Naive thymus-derived CD4-positive, alpha-beta T cell (primary cell): ENCODE data around the gene FLCN. TPM values are rescaled to one million over a fixed set of nuclear protein-coding genes. Genes with fewer than 3 reads are reported as not detected.

Experiments
- ATAC-seq: fragments of 150-1000 bp; cut with Tn5 transposase; 2 replicates; pipeline ENCODE4 v1.10.0; 2021; ENCODE audit warnings: mild to moderate bottlenecking, moderate library complexity
- CTCF ChIA-PET: fragments of 350-600 bp; sonication (Branson Sonifier 250); formaldehyde crosslinking; loops from one replicate; lab custom pipeline; 2021; ENCODE audit warnings: antibody characterized with exemption; lab: Charles Lee
- POLR2A ChIA-PET: fragments of 350-600 bp; sonication (Branson Sonifier 250); formaldehyde crosslinking; loops from one replicate; lab custom pipeline; 2021; ENCODE audit warnings: antibody characterized with exemption, inconsistent platforms; lab: Charles Lee
- DNase-seq, 9 donors: peaks; one replicate each; pipeline versions ENCODE4 v3.0.0 to v3.0.0-alpha.2; 2020 to 2022; ENCODE audit warnings: mixed read lengths in 1 of 9
- H3K27ac ChIP-seq: one replicate; pipeline ENCODE4 v1.7.0; 2013; ENCODE audit warnings: mild to moderate bottlenecking, low read depth, low read length, moderate library complexity
- H3K27me3 ChIP-seq, 2 donors: one replicate each; pipeline ENCODE4 v1.7.0; 2013; ENCODE audit warnings: low read length in 2 of 2, mild to moderate bottlenecking in 2 of 2, moderate library complexity in 2 of 2; ENCODE audit not compliant: control insufficient read depth in 2 of 2, insufficient read depth in 2 of 2
- H3K36me3 ChIP-seq, 3 experiments: 1 replicate in 2 of 3; 2 replicates in 1 of 3; pipeline ENCODE4 v1.7.0; 2013; ENCODE audit warnings: low read length in 3 of 3, mild to moderate bottlenecking in 3 of 3, moderate library complexity in 1 of 3; ENCODE audit not compliant: insufficient read depth in 3 of 3, control insufficient read depth in 2 of 3
- H3K4me1 ChIP-seq, 2 donors: one replicate each; pipeline ENCODE4 v1.7.0; 2013; ENCODE audit warnings: low read length in 2 of 2, mild to moderate bottlenecking in 2 of 2, moderate library complexity in 1 of 2; ENCODE audit not compliant: control insufficient read depth in 2 of 2, insufficient read depth in 2 of 2
- H3K4me3 ChIP-seq: 2 replicates; pipeline ENCODE4 v1.7.0; 2013; ENCODE audit warnings: mild to moderate bottlenecking, low read length
- H3K9me3 ChIP-seq, 3 experiments: 1 replicate in 2 of 3; 2 replicates in 1 of 3; pipeline ENCODE4 v1.7.0; 2013; ENCODE audit warnings: low read length in 3 of 3; ENCODE audit not compliant: control insufficient read depth in 2 of 3
- H3K27ac Mint-ChIP-seq, 9 donors: one replicate each; pipeline ENCODE4 v1.8.0; 2020 to 2022; ENCODE audit warnings: mixed read lengths in 9 of 9, mild to moderate bottlenecking in 8 of 9, moderate library complexity in 5 of 9, inconsistent platforms in 2 of 9
- H3K27me3 Mint-ChIP-seq, 5 donors: one replicate each; pipeline ENCODE4 v1.8.0; 2021 to 2022; ENCODE audit warnings: mixed read lengths in 5 of 5, mild to moderate bottlenecking in 1 of 5
- H3K36me3 Mint-ChIP-seq, 5 donors: one replicate each; pipeline ENCODE4 v1.8.0; 2020 to 2022; ENCODE audit warnings: mixed read lengths in 5 of 5, mild to moderate bottlenecking in 3 of 5, inconsistent platforms in 1 of 5
- H3K4me1 Mint-ChIP-seq, 7 donors: one replicate each; pipeline ENCODE4 v1.8.0; 2020 to 2022; ENCODE audit warnings: mixed read lengths in 7 of 7, mild to moderate bottlenecking in 3 of 7, inconsistent platforms in 1 of 7
- H3K4me3 Mint-ChIP-seq, 10 donors: one replicate each; pipeline ENCODE4 v1.8.0; 2020 to 2022; ENCODE audit warnings: mild to moderate bottlenecking in 10 of 10, mixed read lengths in 10 of 10, moderate library complexity in 6 of 10, inconsistent platforms in 2 of 10
- H3K9me3 Mint-ChIP-seq, 11 donors: one replicate each; pipeline ENCODE4 v1.8.0; 2020 to 2022; ENCODE audit warnings: mixed read lengths in 11 of 11, mild to moderate bottlenecking in 4 of 11, inconsistent platforms in 1 of 11, moderate library complexity in 1 of 11
- intact Hi-C, 2 donors: fragments of 100-400 bp; cut with micrococcal nuclease; formaldehyde crosslinking; loops; one replicate each; pipeline ENCODE4 v1.15.1; 2023
- polyA plus RNA-seq, 2 donors: library from polyadenylated mRNA; unstranded; fragments of 300-500 nt; fragmentation: Illumina TruSeq; gene quantifications; one replicate each; pipeline ENCODE4 v1.2.3, GENCODE V29; 2021
- total RNA-seq, 6 experiments: library from RNA in 5 of 6; stranded (reverse) in 5 of 6; gene quantifications; 1 replicate in 5 of 6; 2 replicates in 1 of 6; pipeline ENCODE4 v1.2.3 and lab custom pipeline; 2021 to 2026

FLCN gene
- total and polyA plus RNA-seq, 7 experiments from 2014 or later = 4.7 to 94.7 (median 44.2) TPM

- peak overlapping the region in 5 of 9 donors; percentile 34 to 75 (median 58) for H3K27ac Mint-ChIP-seq
- H3K9me3 Mint-ChIP-seq = peaks cover 0 to 6% (median 0%) of the 10 kb centered on the region in 11 donors
- DNase-seq (no peak), ATAC-seq (no peak)
- Histone ChIP-seq H3K27ac (no peak overlapping the region), H3K4me1 (peaks cover 17 to 30% of the 10 kb centered on the region in 2 donors), H3K36me3 (peaks cover 0 to 13% (median 0%) of the 10 kb centered on the region in 3 experiments), H3K27me3 (no peaks in the 10 kb centered on the region), H3K4me3 (no peak overlapping the region), H3K9me3 (no peaks in the 10 kb centered on the region)
- POLR2A ChIA-PET = interaction anchor here (0.7 to 4.2 kb wide), 3 partner anchors 15 to 33 kb away, joined by 3 to 30 read pairs (median 16); no protein-coding TSS in a partner anchor
- peaks cover 12 to 29% (median 19%) of the 10 kb centered on the region in 7 donors for H3K4me1 Mint-ChIP-seq
- peaks cover 0 to 13% (median 4%) of the 10 kb centered on the region in 5 donors for H3K36me3 Mint-ChIP-seq
- intact Hi-C loops = loop anchor here (5.0 to 10.0 kb wide), 5 partner anchors 53 to 991 kb away; partner anchors contain the start of genes DRC3 (in 1 of the 2), NCOR1 (in 1 of the 2), PIGL (in 1 of the 2) and TOM1L2 (in 1 of the 2)
- CTCF ChIA-PET = interaction anchor here (0.6 to 1.4 kb wide), 2 partner anchors 53 to 66 kb away, joined by 3 to 5 read pairs; no protein-coding TSS in a partner anchor
- peak overlapping the region in 1 of 10 donors; percentile 16 for H3K4me3 Mint-ChIP-seq
- no peaks in the 10 kb centered on the region for H3K27me3 Mint-ChIP-seq
These were observed 29.0 kb downstream of the FLCN start for GRCh38 chr17:17207998-17208397.

GRCh38 chr17:17206913-17207335 is 30.0 kb downstream of the FLCN start:
- Histone ChIP-seq H3K9me3 (no peaks in the 10 kb centered on the region), H3K4me3 (no peak overlapping the region), H3K27me3 (no peaks in the 10 kb centered on the region), H3K27ac (peak overlapping the region; percentile 70), H3K36me3 (peaks cover 0 to 19% (median 0%) of the 10 kb centered on the region in 3 experiments), H3K4me1 (peaks cover 17 to 30% of the 10 kb centered on the region in 2 donors)
- H3K36me3 Mint-ChIP-seq = peaks cover 0 to 19% (median 10%) of the 10 kb centered on the region in 5 donors
- H3K9me3 Mint-ChIP-seq = peaks cover 0 to 6% (median 0%) of the 10 kb centered on the region in 11 donors
- intact Hi-C loops = loop anchor here (1.0 to 10.0 kb wide), 9 partner anchors 25 to 990 kb away; partner anchors contain the start of genes FLCN (in 2 of the 2), COPS3 (in 1 of the 2), DRC3 (in 1 of the 2) and MPRIP (in 1 of the 2)
- ATAC-seq (no peak), DNase-seq (no peak)
- H3K4me3 Mint-ChIP-seq = peak overlapping the region; percentile 41 to 89 (median 64)
- ChIA-PET CTCF (interaction anchor here (1.4 kb wide), 1 partner anchor 65 kb away, joined by 5 read pairs; no protein-coding TSS in a partner anchor), POLR2A (interaction anchor here (0.7 to 4.2 kb wide), 7 partner anchors 8 to 32 kb away, joined by 3 to 30 read pairs (median 5); partner anchors contain the start of gene FLCN)
- peak overlapping the region; percentile 29 to 91 (median 80) for H3K27ac Mint-ChIP-seq
- peaks cover 12 to 32% (median 19%) of the 10 kb centered on the region in 7 donors for H3K4me1 Mint-ChIP-seq
- no peaks in the 10 kb centered on the region for H3K27me3 Mint-ChIP-seq

GRCh38 chr17:17206124-17206912 is 30.6 kb downstream of the FLCN start, which contains the start of gene PLD6:
Gene PLD6 (minus strand): TSS chr17:17206333. CDS start chr17:17206286, 47 bp downstream.
- no peaks in the 10 kb centered on the region for H3K27me3 ChIP-seq
- Mint-ChIP-seq H3K36me3 (peaks cover 0 to 19% (median 11%) of the 10 kb centered on the region in 5 donors), H3K4me3 (peak within 1 kb of the TSS; percentile 87 to 93 (median 89)), H3K27me3 (no peaks in the 10 kb centered on the region), H3K27ac (peak within 1 kb of the TSS; percentile 75 to 96 (median 91)), H3K9me3 (peaks cover 0 to 6% (median 0%) of the 10 kb centered on the region in 11 donors), H3K4me1 (peaks cover 12 to 32% (median 19%) of the 10 kb centered on the region in 7 donors)
- ATAC-seq = peak; percentile 92
- peaks cover 17 to 30% of the 10 kb centered on the region in 2 donors for H3K4me1 ChIP-seq
- peak; percentile 88 to 96 (median 93) for DNase-seq
- ChIA-PET CTCF (interaction anchor here (1.4 kb wide), 1 partner anchor 65 kb away, joined by 5 read pairs; no protein-coding TSS in a partner anchor), POLR2A (interaction anchor here (0.7 to 4.2 kb wide), 11 partner anchors 8 to 35 kb away, joined by 3 to 30 read pairs (median 5); partner anchors contain the start of gene FLCN)
- H3K4me3 ChIP-seq = peak within 1 kb of the TSS; percentile 68
- peaks cover 0 to 21% (median 0%) of the 10 kb centered on the region in 3 experiments for H3K36me3 ChIP-seq
- H3K9me3 ChIP-seq = no peaks in the 10 kb centered on the region
- H3K27ac ChIP-seq = peak within 1 kb of the TSS; percentile 70
- intact Hi-C loops = loop anchor here (1.0 to 10.0 kb wide), 9 partner anchors 24 to 989 kb away; partner anchors contain the start of genes FLCN (in 2 of the 2), COPS3 (in 1 of the 2), DRC3 (in 1 of the 2) and MPRIP (in 1 of the 2)

GRCh38 chr17:17205368-17206123 is 31.4 kb downstream of the FLCN start:
- H3K9me3 Mint-ChIP-seq = peaks cover 0 to 6% (median 0%) of the 10 kb centered on the region in 11 donors
- H3K36me3 ChIP-seq = peaks cover 0 to 22% (median 0%) of the 10 kb centered on the region in 3 experiments
- peak overlapping the region; percentile 87 to 93 (median 89) for H3K4me3 Mint-ChIP-seq
- peak overlapping the region; percentile 70 for H3K27ac ChIP-seq
- H3K4me1 ChIP-seq = peaks cover 17 to 30% of the 10 kb centered on the region in 2 donors
- H3K27me3 ChIP-seq = no peaks in the 10 kb centered on the region
- DNase-seq (peak; percentile 28 to 60 (median 42)), ATAC-seq (peak; percentile 23)
- H3K4me3 ChIP-seq = peak overlapping the region; percentile 68
- H3K9me3 ChIP-seq = no peaks in the 10 kb centered on the region
- peaks cover 0 to 24% (median 11%) of the 10 kb centered on the region in 5 donors for H3K36me3 Mint-ChIP-seq
- peaks cover 17 to 32% (median 19%) of the 10 kb centered on the region in 7 donors for H3K4me1 Mint-ChIP-seq
- peak overlapping the region; percentile 43 to 96 (median 91) for H3K27ac Mint-ChIP-seq
- ChIA-PET POLR2A (interaction anchor here (0.6 to 4.2 kb wide), 10 partner anchors 13 to 385 kb away, joined by 3 to 16 read pairs (median 4); partner anchors contain the start of gene FLCN), CTCF (no interaction called here)
- H3K27me3 Mint-ChIP-seq = no peaks in the 10 kb centered on the region
- intact Hi-C loops = loop anchor here (1.0 to 10.0 kb wide), 11 partner anchors 23 to 988 kb away; partner anchors contain the start of genes FLCN (in 2 of the 2), COPS3 (in 1 of the 2), DRC3 (in 1 of the 2) and MPRIP (in 1 of the 2)

GRCh38 chr17:17204635-17205231 is 32.2 kb downstream of the FLCN start:
- Histone ChIP-seq H3K4me1 (peaks cover 17 to 30% of the 10 kb centered on the region in 2 donors), H3K4me3 (peak overlapping the region; percentile 68), H3K27ac (peak overlapping the region; percentile 70), H3K36me3 (peaks cover 0 to 22% (median 0%) of the 10 kb centered on the region in 3 experiments), H3K9me3 (no peaks in the 10 kb centered on the region), H3K27me3 (no peaks in the 10 kb centered on the region)
- H3K36me3 Mint-ChIP-seq = peaks cover 0 to 31% (median 14%) of the 10 kb centered on the region in 5 donors
- H3K9me3 Mint-ChIP-seq = peaks cover 0 to 6% (median 0%) of the 10 kb centered on the region in 11 donors
- DNase-seq (no peak), ATAC-seq (no peak)
- H3K4me3 Mint-ChIP-seq = peak overlapping the region; percentile 87 to 93 (median 89)
- H3K4me1 Mint-ChIP-seq = peaks cover 17 to 35% (median 19%) of the 10 kb centered on the region in 7 donors
- POLR2A ChIA-PET = interaction anchor here (0.6 to 4.2 kb wide), 6 partner anchors 10 to 29 kb away, joined by 3 to 16 read pairs (median 4); no protein-coding TSS in a partner anchor
- H3K27me3 Mint-ChIP-seq = no peaks in the 10 kb centered on the region
- intact Hi-C loops = loop anchor here (1.0 to 10.0 kb wide), 7 partner anchors 26 to 987 kb away; partner anchors contain the start of genes DRC3 (in 1 of the 2), NCOR1 (in 1 of the 2), PIGL (in 1 of the 2) and TOM1L2 (in 1 of the 2)
- peak overlapping the region; percentile 43 to 96 (median 91) for H3K27ac Mint-ChIP-seq
- CTCF ChIA-PET = no interaction called here
